HepG2 (cell line): ENCODE results near the gene MFNG. TPM values are rescaled to one million over a fixed set of nuclear protein-coding genes. Genes with fewer than 3 reads are reported as not detected.

Source experiments
- AHR ChIP-seq: IDR thresholded peaks from 2 replicates; pipeline ENCODE4 v1.6.1; 2018; ENCODE audit warnings: missing genetic modification reagents, missing compliant biosample characterization
- EED ChIP-seq: sonication (generic); formaldehyde crosslinking; IDR thresholded peaks from 2 replicates; pipeline ENCODE4 v1.5.0; 2020; ENCODE audit warnings: mild to moderate bottlenecking, missing genetic modification reagents
- GATAD1 ChIP-seq: IDR thresholded peaks from 2 replicates; pipeline ENCODE4 v1.6.1; 2016; ENCODE audit warnings: missing genetic modification reagents, missing compliant biosample characterization
- IRF9 ChIP-seq: sonication (generic); formaldehyde crosslinking; IDR thresholded peaks from 2 replicates; pipeline ENCODE4 v1.8.0; 2022; ENCODE audit warnings: missing genetic modification reagents, mild to moderate bottlenecking, borderline replicate concordance
- KLF9 ChIP-seq: IDR thresholded peaks from 2 replicates; pipeline ENCODE4 v1.6.1; 2016; ENCODE audit warnings: low read depth
- YEATS2 ChIP-seq: sonication (generic); formaldehyde crosslinking; IDR thresholded peaks from 2 replicates; pipeline ENCODE4 v1.4.0; 2020; ENCODE audit warnings: missing genetic modification reagents, borderline replicate concordance
- ZFP1 ChIP-seq: IDR thresholded peaks from 2 replicates; pipeline ENCODE4 v1.6.1; 2016
- ZFP36L2 ChIP-seq: sonication (generic); formaldehyde crosslinking; IDR thresholded peaks from 2 replicates; pipeline ENCODE4 v1.4.0; 2020; ENCODE audit warnings: missing genetic modification reagents
- ZNF407 ChIP-seq: sonication (generic); formaldehyde crosslinking; IDR thresholded peaks from one replicate; pipeline ENCODE4 v1.5.1; 2020; ENCODE audit warnings: mild to moderate bottlenecking, missing genetic modification reagents; ENCODE audit errors: not compliant biosample characterization
- ZNF773 ChIP-seq: sonication (generic); formaldehyde crosslinking; IDR thresholded peaks from 2 replicates; pipeline ENCODE4 v1.4.0; 2020; ENCODE audit warnings: missing genetic modification reagents, borderline replicate concordance
- ZNF792 ChIP-seq: IDR thresholded peaks from 2 replicates; pipeline ENCODE4 v1.6.1; 2016
- ZNF839 ChIP-seq: sonication (generic); formaldehyde crosslinking; IDR thresholded peaks from 2 replicates; pipeline ENCODE4 v1.4.0; 2020; ENCODE audit warnings: missing genetic modification reagents, mild to moderate bottlenecking, borderline replicate concordance
- polyA plus RNA-seq, 8 experiments: library from polyadenylated mRNA; depleted of rRNA in 3 of 8; stranded (reverse) in 7 of 8; unstranded in 1 of 8; fragments of >200 nt; fragmentation: Illumina TruSeq in 4 of 8; extraction: Trizol in 4 of 8; gene quantifications; 2 replicates each; pipeline versions ENCODE4 v1.2.1 to v1.2.3, GENCODE V29; 2011 to 2016; ENCODE audit warnings: low read depth in 4 of 8, missing spikeins in 1 of 8, mixed read lengths in 1 of 8; ENCODE audit not compliant: insufficient read depth in 1 of 8
- total RNA-seq, 5 experiments: library from RNA; depleted of rRNA; stranded (reverse); fragments of >200 nt; fragmentation: Illumina TruSeq; extraction: Trizol; gene quantifications; 2 replicates each; pipeline ENCODE4 v1.2.3, GENCODE V29; 2016; ENCODE audit warnings: low read depth in 1 of 5
- TF ChIP-seq, protein P1 (sequence below): sonication (generic); formaldehyde crosslinking; IDR thresholded peaks from 2 replicates; pipeline ENCODE4 v1.4.0; 2020; ENCODE audit warnings: low read depth, missing genetic modification reagents
- TF ChIP-seq, protein P2 (sequence below): sonication (generic); formaldehyde crosslinking; conservative IDR thresholded peaks from 2 replicates; pipeline ENCODE4 v1.8.0; 2022; ENCODE audit warnings: missing genetic modification reagents

MFNG gene
- total and polyA plus RNA-seq, 2 of the 13 experiments (the other 11 are each of a cell fraction or from before 2014, with no cell fraction given), result 1.0 to 11.7 TPM

DNA sequence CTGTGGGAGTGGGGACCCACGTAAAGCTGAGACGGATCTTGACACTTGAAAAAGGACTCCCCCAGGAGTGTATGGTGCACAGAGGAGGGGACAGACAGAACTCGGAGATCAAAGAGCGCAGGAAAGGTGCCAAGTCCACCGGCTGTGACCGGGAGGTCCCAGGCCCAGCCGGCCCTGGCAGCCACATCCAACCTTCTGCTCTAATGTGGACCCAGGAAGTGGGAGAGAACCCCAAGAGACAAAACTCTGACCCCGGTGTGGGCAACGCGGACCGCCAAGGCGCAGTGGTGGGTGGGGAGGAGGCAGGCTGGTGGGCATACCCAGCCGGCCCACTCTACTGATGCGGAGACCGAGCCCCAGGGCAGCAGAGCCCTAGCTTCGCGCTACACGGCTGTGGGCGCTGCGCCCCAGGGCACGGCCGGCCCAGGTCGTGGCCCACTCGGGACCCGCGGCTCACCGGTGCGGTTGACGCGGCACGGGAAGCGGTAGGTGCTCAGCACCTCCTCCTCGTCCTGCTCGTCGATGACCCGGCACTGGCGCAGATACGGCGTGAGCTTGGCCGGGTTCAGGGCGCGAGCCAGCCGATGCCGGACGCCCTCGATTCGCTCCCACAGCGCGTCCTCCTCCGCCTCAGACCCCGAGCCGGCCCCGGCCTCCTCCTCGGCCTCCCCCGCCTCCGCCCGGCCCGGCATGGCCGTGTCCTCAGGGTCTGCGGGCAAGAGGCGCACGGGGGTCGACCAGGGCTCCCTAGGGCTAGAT lies 32.5 kb upstream of the MFNG start (continued):
- TF ChIP-seq ZNF839 (CRISPR knock-in tag) (peak; percentile 26; the same call in 1 of the 2 replicates), AHR (CRISPR knock-in tag) (no peak), ZNF773 (CRISPR knock-in tag) (no peak), GATAD1 (CRISPR knock-in tag) (no peak), ZFP1 (no peak), ZNF407 (CRISPR knock-in tag) (peak; percentile 28), YEATS2 (CRISPR knock-in tag) (no peak), ZNF792 (no peak), ZFP36L2 (CRISPR knock-in tag) (no peak), KLF9 (CRISPR knock-in tag) (no peak), IRF9 (CRISPR knock-in tag) (peak; percentile 71; the same call in 1 of the 2 replicates), EED (peak; percentile 69; the same call in 1 of the 2 replicates)
- TF ChIP-seq, protein P1, sequence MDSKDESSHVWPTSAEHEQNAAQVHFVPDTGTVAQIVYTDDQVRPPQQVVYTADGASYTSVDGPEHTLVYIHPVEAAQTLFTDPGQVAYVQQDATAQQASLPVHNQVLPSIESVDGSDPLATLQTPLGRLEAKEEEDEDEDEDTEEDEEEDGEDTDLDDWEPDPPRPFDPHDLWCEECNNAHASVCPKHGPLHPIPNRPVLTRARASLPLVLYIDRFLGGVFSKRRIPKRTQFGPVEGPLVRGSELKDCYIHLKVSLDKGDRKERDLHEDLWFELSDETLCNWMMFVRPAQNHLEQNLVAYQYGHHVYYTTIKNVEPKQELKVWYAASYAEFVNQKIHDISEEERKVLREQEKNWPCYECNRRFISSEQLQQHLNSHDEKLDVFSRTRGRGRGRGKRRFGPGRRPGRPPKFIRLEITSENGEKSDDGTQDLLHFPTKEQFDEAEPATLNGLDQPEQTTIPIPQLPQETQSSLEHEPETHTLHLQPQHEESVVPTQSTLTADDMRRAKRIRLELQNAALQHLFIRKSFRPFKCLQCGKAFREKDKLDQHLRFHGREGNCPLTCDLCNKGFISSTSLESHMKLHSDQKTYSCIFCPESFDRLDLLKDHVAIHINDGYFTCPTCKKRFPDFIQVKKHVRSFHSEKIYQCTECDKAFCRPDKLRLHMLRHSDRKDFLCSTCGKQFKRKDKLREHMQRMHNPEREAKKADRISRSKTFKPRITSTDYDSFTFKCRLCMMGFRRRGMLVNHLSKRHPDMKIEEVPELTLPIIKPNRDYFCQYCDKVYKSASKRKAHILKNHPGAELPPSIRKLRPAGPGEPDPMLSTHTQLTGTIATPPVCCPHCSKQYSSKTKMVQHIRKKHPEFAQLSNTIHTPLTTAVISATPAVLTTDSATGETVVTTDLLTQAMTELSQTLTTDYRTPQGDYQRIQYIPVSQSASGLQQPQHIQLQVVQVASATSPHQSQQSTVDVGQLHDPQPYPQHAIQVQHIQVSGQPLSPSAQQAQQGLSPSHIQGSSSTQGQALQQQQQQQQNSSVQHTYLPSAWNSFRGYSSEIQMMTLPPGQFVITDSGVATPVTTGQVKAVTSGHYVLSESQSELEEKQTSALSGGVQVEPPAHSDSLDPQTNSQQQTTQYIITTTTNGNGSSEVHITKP, result no peak
- TF ChIP-seq, protein P2, sequence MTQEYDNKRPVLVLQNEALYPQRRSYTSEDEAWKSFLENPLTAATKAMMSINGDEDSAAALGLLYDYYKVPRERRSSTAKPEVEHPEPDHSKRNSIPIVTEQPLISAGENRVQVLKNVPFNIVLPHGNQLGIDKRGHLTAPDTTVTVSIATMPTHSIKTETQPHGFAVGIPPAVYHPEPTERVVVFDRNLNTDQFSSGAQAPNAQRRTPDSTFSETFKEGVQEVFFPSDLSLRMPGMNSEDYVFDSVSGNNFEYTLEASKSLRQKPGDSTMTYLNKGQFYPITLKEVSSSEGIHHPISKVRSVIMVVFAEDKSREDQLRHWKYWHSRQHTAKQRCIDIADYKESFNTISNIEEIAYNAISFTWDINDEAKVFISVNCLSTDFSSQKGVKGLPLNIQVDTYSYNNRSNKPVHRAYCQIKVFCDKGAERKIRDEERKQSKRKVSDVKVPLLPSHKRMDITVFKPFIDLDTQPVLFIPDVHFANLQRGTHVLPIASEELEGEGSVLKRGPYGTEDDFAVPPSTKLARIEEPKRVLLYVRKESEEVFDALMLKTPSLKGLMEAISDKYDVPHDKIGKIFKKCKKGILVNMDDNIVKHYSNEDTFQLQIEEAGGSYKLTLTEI (CRISPR knock-in tag), result no peak
